Thoracic aorta (tissue), 2 donors: Measurements from ENCODE around the gene ZNF280B. TPM values are rescaled to one million over a fixed set of nuclear protein-coding genes. Genes with fewer than 3 reads are reported as not detected.

Experiments
- ATAC-seq: fragments of 150-250 bp; one replicate; pipeline ENCODE4 v1.8.0; 2017; ENCODE audit warnings: low read depth; ENCODE audit not compliant: insufficient number of reproducible peaks, low FRiP score
- DNase-seq: peaks from one replicate; pipeline ENCODE4 v3.0.0-alpha.2; 2020; ENCODE audit warnings: low spot score
- H3K27ac ChIP-seq, 2 donors: fragments of 200-600 bp; sonication (generic); 1 replicate in 1 of 2; 2 replicates in 1 of 2; pipeline ENCODE4 v1.5.1; 2016; ENCODE audit warnings: mild to moderate bottlenecking in 2 of 2, moderate library complexity in 2 of 2
- H3K27me3 ChIP-seq: fragments of 200-600 bp; sonication (generic); replicated peaks from 2 replicates; pipeline ENCODE4 v1.6.0; 2016; ENCODE audit warnings: mild to moderate bottlenecking; ENCODE audit not compliant: insufficient read depth
- H3K36me3 ChIP-seq: fragments of 200-600 bp; sonication (generic); one replicate; pipeline ENCODE4 v1.5.1; 2016
- H3K4me1 ChIP-seq, 2 donors: fragments of 200-600 bp; sonication (generic); 1 replicate in 1 of 2; 2 replicates in 1 of 2; pipeline versions ENCODE4 v1.5.1 to v1.6.0; 2016; ENCODE audit warnings: low read depth in 2 of 2, mild to moderate bottlenecking in 1 of 2; ENCODE audit not compliant: control insufficient read depth in 1 of 2
- H3K4me3 ChIP-seq: fragments of 200-600 bp; sonication (generic); 2 replicates; pipeline ENCODE4 v1.5.1; 2016; ENCODE audit warnings: mild to moderate bottlenecking
- H3K9me3 ChIP-seq: fragments of 200-600 bp; sonication (generic); 2 replicates; pipeline ENCODE4 v1.5.1; 2016
- CTCF ChIP-seq: fragments of 200-600 bp; sonication (generic); IDR thresholded peaks from one replicate; pipeline ENCODE4 v1.5.1; 2019; ENCODE audit warnings: antibody characterized with exemption
- total RNA-seq, 2 donors: library from RNA; depleted of rRNA; stranded (reverse); fragments of >200 nt; gene quantifications; one replicate each; pipeline versions ENCODE4 v1.1.0 to v1.2.3, GENCODE V29; 2016

Gene ZNF280B
- total RNA-seq, 2 donors from 2014 or later: not detected

GRCh38 chr22:22554587-22555284 lies 46.2 kb upstream of the ZNF280B start:
- no peaks in the 10 kb centered on the region for H3K9me3 ChIP-seq
- ATAC-seq (no peak), DNase-seq (no peak)
- H3K4me3 ChIP-seq: no peak overlapping the region
- no peak for TF ChIP-seq CTCF
- no peaks in the 10 kb centered on the region for H3K27me3 ChIP-seq
- H3K36me3 ChIP-seq: no peaks in the 10 kb centered on the region
- no peaks in the 10 kb centered on the region for H3K4me1 ChIP-seq
- H3K27ac ChIP-seq: no peak overlapping the region

- Histone ChIP-seq H3K27me3 (no peaks in the 10 kb centered on the region), H3K4me3 (no peak overlapping the region), H3K9me3 (no peaks in the 10 kb centered on the region), H3K27ac (no peak overlapping the region), H3K36me3 (no peaks in the 10 kb centered on the region), H3K4me1 (no peaks in the 10 kb centered on the region)
- TF ChIP-seq CTCF: no peak
- DNase-seq: no peak
- no peak for ATAC-seq
Measured at GRCh38 chr22:22553735-22554586, 45.4 kb upstream of the ZNF280B start.

GRCh38 chr22:22553141-22553540 lies 44.6 kb upstream of the ZNF280B start:
- no peaks in the 10 kb centered on the region for H3K36me3 ChIP-seq
- TF ChIP-seq CTCF: no peak
- ATAC-seq (no peak), DNase-seq (no peak)
- no peaks in the 10 kb centered on the region for H3K4me1 ChIP-seq
- no peaks in the 10 kb centered on the region for H3K9me3 ChIP-seq
- no peaks in the 10 kb centered on the region for H3K27me3 ChIP-seq
- no peak overlapping the region for H3K4me3 ChIP-seq
- no peak overlapping the region for H3K27ac ChIP-seq

- Histone ChIP-seq H3K27me3 (no peaks in the 10 kb centered on the region), H3K9me3 (no peaks in the 10 kb centered on the region)
- TF ChIP-seq CTCF: no peak
Measured at GRCh38 chr22:22552630-22553029, 44.1 kb upstream of the ZNF280B start.

GRCh38 chr22:22550789-22551434 lies 42.4 kb upstream of the ZNF280B start:
- Histone ChIP-seq H3K27me3 (no peaks in the 10 kb centered on the region), H3K27ac (no peak overlapping the region), H3K36me3 (no peaks in the 10 kb centered on the region), H3K9me3 (no peaks in the 10 kb centered on the region), H3K4me3 (no peak overlapping the region), H3K4me1 (no peaks in the 10 kb centered on the region)
- TF ChIP-seq CTCF: no peak
- DNase-seq: no peak
- no peak for ATAC-seq

More at GRCh38 chr22:22552630-22553029, 44.1 kb upstream of the ZNF280B start:
- H3K4me3 ChIP-seq: no peak overlapping the region
- no peak overlapping the region for H3K27ac ChIP-seq
- no peaks in the 10 kb centered on the region for H3K36me3 ChIP-seq
- ATAC-seq: no peak
- no peaks in the 10 kb centered on the region for H3K4me1 ChIP-seq
- no peak for DNase-seq
